Activated CD4-positive, alpha-beta T cell treated with anti-CD3 and anti-CD28 coated beads for 24 hours (primary cell): ENCODE results near the gene GNAS-AS1.

Source experiments
- DNase-seq, 2 donors: peaks; one replicate each; pipeline ENCODE4 v3.0.0-alpha.2; 2020; ENCODE audit warnings: low read depth in 2 of 2

Gene GNAS-AS1

DNA sequence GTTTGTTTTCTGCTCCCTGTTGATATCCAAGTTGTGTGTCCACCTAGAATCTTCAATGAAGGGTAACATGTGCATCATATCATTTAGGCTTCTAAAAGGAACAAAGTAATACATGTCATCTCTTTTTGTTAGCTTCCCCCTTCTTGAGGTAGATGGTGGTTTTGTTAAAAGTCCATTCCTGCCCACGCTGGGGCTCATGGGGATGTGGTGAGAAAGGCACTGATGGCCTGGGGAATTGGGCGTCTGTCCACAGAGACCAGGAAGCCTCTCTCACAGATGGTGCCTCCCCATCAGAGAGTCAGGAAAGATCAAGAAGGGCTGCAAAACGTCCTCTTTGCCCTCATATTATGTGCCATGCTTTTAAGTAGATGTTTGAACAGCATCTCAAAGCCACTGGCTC is 34.3 kb upstream of the GNAS-AS1 start:
- no peak for DNase-seq

DNA sequence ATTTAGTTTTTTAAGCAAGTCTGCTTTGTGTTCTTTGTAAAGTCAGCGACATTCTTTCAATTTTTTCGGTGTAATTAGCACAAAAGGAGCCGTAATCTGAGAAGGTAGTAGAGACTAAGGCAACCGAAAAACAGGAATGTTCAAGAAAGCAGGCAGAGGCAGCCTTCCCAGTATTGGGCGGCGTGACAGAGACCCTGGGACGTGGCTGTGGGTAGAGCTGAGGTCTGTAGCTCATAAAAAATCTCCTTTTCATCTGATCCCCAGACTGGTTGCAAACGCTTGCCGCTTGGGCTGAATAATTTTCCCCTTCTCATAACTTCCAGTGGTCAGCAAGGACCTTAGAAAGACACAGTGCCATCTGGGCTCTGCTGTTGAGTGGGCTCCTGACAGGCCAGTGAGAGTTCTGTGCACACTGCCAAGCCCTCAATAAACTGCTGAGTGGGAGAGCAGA is 32.6 kb upstream of the GNAS-AS1 start:
- DNase-seq, result no peak

DNA sequence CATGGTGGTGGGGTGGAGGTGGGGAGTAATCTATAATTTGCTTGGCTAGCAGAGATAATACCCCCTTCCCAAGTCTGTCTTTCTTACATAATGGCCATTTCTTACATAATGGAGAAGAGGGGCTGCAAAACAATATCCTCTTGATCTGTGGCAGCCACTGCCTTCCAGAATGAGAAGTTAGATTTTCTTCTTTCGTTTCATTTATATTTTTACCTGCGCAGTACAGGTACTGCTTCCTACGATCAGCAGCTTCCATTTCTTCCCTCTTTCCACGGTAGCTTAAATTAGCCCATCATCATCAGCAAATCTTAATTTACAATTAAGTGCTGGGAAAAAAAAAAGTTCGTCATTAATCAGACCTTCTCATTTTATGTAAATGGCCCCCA is 32.0 kb upstream of the GNAS-AS1 start:
- no peak for DNase-seq

DNA sequence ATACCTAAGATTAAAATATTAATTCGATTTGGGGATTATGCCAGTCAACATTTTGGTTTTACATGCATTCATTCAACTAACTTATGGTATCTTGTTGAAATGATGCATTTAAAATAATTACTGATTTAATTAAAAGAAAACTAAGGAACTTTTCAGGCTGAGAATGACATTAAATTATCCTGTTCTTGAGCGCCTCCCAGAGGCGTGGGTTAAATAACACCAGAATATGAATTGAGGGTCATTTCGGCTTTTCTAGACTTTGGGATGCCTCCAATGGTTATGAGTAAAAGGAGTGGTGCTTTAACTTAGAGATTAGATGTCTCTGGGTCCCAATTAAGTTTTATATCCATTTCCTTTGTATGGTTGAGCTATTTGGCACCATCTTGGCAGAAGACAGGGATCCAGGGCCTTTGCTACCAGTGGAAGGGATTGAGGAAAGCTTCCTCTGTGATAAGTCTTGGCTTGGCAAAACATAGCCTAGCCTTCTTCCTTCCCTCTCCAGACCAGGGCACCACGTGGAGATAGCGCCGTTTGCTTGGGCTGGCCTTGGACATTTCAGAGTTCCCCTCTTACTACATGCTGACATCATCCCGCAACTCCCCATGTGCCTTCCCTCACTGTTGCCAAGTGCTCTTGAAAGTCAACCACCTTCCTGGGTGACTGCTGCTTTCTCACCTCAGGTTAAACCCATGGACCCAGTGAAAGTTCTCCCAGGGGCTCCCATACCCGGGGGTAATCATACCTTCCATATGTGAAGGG is 30.5 kb upstream of the GNAS-AS1 start:
- DNase-seq, result no peak

DNA sequence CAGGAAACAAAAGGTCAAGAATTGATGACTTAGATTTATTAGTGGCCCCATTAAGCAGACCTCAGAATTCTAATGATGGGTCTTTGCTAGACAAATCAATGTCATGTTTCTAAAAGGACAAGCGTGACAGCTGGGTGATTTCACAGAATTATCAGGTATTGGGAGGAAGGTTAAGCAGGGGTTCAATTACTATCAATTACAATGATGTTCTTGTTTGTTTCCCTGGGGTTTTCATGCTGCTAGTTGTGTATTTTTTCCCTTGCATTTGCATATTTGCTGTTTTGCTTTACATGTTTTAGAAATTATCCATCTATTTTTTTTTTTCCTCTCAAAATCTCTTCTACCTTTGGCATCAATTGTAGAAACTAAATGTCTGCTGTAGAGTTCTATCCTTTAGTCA is 29.7 kb upstream of the GNAS-AS1 start:
- DNase-seq, result no peak

DNA sequence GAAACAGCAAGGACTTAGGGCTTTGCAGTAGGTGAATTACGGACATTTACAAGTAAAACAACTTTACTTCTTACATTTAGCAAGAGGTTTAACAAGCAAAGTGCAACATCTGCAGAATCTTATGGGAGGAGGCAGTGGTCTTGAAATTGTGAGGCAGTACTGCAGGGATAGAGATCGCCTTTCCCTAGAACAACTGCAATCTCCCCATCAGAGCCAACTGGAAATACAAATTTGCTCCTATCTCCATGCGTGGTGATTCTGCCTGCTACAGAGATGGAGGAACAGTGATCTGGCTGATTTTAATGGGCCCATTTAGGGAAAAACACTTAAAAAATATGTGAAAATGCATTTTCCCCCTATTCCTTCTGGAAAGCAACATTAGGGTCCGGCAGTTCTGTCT is 27.7 kb upstream of the GNAS-AS1 start:
- DNase-seq, result no peak

DNA sequence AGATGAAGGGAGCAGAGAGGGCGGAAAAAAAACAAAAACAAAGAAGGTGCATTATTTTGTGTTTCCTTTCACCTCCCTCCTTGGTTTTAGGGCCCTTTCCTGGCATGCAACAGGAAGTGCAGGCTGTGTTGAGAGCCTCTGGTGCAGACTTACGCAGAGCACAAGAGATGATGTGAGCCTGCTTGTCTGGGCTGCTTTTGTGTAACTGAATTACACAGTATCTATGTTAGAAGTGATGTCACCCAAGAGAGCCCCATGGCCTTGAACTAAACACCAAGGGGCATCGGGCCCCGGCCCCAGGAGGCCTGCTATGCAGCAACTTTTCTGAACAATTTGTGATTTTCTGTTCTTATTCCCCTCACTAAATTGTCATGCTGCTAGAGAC is 27.3 kb upstream of the GNAS-AS1 start:
- DNase-seq, result no peak

DNA sequence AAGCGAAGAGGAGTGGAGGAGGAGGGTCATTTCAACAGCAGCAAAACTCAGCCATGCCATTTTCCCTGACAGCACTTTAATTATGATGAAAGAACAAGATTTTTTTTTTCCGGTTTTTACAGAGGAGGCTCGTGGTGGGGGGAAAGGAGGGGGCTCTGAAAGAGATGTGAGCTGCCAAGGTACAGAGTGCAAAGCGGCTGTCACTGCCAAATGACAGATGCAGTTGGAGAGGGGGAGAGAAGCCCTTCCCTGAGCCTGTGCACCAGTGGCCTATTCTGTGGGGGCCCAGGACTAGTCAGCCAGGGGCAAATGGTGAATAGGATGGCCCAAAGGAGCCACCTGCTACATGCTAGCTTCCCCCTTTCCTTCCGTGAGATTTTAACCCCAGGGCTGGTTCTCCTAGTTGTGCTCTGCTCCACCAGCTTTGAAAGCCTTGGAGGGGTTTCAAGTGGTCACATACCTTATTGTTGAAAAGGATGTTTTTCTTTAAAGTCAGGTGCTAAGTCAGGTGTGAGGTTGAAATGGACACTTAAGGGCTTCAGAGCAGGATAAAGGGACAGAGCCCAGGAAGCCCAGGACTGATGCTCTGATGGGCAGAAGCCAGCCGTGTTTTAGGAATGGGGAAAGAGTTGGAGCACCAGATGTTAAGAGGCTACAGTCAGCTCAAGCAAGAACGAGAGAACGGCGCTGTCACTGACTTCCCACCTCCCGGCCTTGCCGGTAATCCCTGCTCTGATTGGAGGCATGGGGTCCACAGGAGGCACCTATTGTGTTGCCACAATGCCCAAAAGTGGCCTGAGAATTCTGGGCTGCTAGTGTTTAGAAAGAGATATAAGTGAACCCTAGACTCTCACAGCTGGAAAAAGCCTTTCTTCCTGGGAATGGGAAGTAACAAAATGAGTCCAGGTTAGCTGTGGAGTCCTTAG is 26.6 kb upstream of the GNAS-AS1 start:
- DNase-seq, result no peak

DNA sequence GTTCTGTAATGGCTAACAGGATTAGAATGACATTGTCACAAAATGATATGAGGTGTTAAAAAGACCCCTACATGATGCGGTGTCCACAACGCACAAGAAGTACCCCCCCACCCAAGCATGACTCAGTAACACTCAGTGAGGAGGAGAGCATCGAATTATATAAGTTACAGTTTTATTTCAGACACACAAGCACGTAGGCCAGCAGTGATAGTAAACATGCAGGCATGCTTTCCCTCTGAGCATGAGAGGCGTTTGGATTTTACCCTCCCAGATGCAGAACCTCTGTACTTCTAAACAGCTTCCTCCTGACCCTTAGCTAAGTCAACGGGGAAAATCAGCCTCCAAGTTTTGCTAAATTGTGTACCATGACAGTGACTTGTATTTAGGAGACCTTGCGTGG is 25.7 kb upstream of the GNAS-AS1 start:
- DNase-seq, result no peak

DNA sequence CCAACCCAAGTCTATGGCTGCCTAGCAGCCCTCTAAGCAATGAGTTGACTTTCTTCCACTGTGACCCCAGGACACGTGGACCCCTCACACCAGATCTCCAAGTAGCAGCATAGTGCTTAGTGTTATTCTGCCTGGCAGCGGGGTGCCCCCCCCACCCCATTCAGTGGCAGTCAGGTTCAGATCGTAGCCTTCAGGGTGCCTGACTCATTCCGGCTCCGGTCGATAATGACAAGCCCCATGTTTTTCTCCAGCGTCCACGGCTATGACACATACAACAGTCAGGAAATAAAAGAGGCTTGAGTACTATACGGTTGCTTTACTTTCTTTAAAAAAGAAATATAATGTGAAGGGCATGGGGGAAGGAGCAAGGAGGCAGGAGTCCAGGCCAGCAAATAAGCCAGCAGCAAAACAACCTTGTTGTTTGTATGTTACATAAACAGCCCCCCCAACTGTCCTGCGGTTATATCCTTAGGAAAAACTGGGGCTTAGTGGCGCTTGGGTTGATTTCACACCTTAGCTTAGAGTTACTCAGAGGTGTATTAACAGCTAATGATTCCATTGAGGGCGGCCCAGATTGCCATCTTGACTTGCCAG is 24.9 kb upstream of the GNAS-AS1 start:
- no peak for DNase-seq

DNA sequence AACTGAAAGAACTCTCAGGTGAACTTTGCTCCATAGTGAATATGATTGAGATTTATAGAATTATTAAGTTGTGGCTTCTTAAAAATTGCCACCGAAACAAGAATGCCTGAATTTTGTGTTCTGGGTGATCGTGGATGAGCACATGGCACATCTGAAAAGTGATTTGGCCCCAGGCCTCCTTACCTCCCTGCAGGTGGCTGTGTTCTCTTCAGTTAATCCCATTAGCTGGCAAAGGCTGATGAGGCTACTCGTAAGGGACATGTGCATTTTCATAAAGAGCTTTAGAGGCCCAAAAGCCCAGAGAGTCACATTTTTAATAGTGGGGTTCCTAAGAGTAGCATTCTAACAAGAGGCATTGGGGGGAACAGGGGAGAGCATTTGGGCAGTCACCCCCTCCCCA is 24.4 kb upstream of the GNAS-AS1 start:
- DNase-seq, result no peak

DNA sequence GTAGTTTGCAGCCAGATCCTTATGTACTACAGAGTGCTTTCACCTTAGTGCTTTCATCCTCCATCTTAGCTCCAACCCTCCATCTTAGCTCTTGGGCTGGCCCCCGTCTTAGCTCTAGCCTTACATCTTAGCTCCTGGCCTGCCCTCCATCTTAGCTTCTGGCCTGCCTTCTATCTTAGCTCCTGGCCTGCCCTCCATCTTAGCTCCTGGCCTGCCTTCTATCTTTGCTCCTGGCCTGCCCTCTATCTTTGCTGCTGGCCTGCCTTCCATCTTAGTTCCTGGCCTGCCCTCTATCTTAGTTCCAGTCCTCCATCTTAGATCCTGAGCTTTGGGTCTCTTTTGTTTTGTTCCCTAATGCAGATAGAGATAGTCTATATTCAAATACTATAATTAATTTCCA is 23.8 kb upstream of the GNAS-AS1 start:
- no peak for DNase-seq

DNA sequence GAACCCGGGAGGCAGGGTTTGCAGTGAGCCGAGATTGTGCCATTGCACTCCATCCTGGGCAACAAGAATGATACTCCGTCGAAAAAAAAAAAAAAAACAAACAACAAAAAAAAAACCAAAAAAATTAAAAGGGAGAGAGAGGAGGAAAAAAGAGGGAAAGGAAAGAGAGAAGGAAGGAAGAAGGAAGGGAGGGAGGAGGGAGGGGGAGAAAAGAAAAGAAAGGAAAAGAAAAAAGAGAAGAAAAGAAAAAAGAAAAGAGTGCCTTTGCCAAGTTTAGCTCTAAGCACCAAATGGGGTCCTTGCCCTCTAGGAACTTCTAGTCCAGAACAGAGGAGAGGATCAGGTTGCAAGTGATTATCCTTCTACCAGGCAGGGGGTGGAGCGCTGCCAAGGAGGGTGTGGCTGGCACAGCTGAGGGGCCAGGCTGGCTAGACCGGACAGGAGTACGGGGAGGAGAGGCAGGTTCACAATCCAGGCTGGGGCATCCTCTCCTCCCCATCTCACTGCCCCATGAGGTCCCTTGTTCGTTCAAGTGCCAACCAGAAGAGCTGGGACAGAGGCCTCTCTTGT is 20.9 kb upstream of the GNAS-AS1 start:
- DNase-seq, result no peak

DNA sequence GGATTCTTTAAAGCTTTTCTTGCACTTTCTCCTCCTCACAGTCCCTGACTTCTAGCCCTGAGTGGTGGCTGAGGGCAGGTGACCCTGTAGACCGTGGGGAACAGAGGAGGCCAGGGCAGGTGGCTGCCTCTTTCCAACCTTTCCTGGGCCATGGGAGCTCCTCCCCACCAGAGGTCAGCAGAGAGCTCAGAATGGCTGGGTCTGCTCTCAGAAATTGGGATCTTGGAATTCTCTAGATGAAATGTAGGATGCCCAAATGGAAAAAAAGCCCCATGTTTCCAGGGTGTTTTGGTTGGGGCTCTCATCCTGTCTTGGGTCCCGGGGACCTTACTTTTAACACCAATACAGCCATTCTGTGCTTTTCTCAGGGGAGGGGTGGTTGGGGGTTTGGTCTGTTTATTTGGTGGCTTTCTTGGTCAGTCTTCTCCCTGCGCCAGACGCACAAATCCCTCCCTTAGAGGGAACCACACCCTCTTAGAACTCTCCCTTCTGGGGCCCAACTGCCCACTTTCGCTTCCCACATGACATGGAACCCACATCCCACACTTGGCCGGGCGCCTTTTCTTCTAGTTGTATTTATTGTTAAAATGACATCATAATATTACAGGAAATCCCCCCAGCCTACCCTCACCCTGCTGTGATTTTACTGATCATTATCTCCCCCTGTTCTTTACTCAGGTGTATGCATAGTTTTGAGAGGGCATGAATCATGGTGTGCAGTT is 19.8 kb upstream of the GNAS-AS1 start:
- no peak for DNase-seq

DNA sequence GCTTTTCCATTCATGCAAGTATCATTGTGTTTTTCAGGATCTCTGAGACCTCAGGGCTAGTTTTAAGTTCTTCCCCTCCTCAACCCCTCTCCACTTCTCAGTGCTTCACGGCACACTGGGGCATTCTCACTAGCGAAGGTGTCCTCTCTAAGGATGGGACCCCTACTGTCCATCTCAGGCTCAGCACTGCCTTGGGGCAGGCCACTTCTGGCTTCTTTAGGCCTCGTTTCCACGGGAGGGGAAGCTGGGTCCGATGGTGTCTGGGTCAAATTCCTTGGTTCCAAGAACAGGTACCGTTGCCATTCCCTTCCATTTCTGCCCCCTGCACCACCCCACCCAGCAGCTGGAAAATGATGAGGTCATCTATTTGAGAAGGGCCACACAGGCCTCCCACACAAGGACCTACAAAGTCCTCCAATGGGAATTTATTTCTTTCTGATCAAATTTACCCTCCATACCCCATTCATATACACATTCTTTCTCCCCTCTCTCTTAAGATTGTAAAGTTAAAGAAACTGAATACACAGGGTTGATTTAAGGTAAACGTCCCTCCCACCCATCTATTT is 19.0 kb upstream of the GNAS-AS1 start:
- DNase-seq, result no peak

DNA sequence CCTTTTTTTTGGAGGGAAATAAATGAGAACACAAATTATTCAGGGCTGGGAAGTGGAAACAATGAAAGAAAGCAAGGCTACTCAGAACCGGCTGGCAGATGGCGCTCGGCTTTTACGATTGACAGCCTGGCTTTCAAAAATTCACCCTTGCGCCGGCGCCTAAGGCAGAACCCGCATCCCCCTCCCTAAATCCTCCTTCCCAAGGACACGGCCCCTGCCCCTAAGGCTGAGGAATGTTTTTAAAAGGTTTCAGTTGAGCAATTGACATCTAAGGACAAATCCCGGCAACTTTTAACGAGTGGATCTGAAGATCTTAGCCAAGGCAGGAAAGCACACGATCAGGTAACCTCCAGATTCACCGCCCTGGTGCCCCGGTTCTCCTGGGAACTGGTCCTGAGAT is 18.1 kb upstream of the GNAS-AS1 start:
- DNase-seq, result no peak

DNA sequence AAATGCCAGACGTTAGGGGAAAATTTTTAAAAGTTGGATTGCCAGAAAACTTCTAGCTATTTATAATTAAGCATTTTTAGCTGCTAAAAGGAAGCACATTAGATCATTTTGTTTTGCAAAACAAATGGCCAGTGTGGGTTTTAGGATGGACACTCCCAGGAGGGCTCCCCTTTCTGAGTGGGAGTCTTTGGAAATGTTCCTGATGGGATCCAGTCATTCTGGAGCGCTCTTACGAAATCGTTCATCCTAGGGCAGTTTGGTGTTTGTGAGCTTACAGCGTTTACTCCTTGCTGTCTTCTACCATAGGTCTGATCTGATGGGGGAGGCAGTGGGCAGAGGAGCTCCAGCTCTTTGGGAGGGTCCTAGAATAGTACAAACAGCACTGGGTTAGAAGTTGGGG is 16.5 kb upstream of the GNAS-AS1 start:
- no peak for DNase-seq

DNA sequence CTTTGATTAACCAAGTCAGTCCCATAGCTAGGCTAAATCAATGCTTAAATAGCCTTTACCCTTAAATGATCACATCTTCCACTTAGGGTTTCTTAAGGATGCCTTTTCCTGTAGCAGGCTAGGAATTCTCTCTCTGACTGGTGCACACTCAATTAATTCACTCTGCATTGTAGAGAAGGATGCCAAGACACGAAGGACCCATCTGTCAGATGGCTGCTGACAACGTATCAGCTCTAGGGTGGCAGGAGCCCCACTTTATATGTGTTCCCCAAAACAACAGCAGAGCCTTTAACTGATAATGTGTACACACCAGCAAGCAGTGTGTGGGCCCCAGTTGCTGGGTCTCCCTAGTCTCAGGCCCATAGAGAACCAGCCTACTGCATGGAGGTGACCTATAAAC is 15.1 kb upstream of the GNAS-AS1 start:
- no peak for DNase-seq

DNA sequence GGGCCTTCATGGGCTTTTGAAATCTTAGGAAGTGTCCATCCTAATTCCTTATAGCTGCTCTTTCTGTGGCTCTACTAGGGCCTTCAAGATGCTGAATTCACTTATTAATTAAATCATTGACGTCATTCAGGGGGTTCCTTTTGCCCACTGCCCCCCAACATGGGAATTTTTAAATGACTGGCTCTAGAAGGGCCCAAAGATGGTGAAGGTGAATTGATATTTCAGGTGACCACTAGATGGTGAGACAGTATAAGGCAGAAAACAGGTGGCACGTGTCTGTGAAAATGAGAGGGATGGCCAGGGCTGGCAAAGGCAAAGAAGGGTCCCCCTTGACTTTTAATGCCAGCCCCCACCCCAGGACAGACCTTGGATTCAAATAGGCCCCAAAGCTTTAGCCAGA is 13.6 kb upstream of the GNAS-AS1 start:
- no peak for DNase-seq

DNA sequence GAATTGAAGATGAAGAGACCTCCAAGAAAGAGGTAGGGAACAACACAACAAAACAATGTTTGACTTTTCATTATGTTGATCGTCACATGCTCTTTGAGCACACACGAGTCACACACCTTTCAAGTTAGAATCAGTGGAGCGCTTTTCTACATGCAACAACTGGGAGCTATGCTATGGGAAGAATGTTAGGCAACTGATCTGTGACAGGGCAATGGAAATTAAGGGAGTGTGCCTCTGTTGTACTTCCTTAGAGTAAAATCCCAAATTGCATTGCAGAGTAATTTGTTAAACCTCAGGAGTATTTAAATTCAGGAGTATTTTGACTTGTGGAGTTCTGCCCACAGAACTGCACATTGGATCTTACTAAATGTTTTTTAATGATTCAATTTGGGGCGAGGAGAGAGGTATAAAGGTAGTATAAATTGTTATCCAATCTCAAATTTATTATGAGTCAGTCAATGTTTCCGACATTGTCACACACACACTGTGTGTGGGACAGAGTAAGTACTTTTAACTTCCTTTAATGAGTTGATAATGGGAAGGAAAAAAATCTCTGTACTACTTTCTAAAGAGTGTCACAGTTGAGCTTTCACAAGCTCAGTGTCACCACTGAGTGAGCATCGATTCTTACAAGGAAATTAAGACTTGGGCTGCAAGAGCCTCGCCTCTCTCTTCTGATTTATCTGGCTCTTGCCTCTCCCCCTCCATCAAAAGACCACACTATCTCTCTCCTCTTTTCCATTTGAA is 12.5 kb upstream of the GNAS-AS1 start:
- no peak for DNase-seq
